ENCODE results near the gene EPHA4. TPM values are rescaled to one million over a fixed set of nuclear protein-coding genes. Genes with fewer than 3 reads are reported as not detected.

EPHA4 gene
- 0.72 and 6.8 TPM in 2 replicates for total RNA-seq

GRCh38 chr2:221572219-221572820 is at the start of gene EPHA4:
TSS of gene EPHA4 (minus strand) at chr2:221572304. CDS start at chr2:221572248, 56 bp downstream.

